Breast epithelium (tissue), 4 donors: ENCODE results near the gene SPATA31D1. TPM values are rescaled to one million over a fixed set of nuclear protein-coding genes. Genes with fewer than 3 reads are reported as not detected.

ENCODE experiments used
- DNase-seq, 2 donors: peaks; one replicate each; pipeline ENCODE4 v3.0.0-alpha.2; 2019; ENCODE audit warnings: low spot score in 2 of 2
- H3K27ac ChIP-seq, 2 donors: fragments of 200-600 bp; sonication (generic) in 1 of 2; one replicate each; pipeline ENCODE4 v1.5.1; 2016 to 2019; ENCODE audit warnings: mild to moderate bottlenecking in 1 of 2
- H3K27me3 ChIP-seq, 2 donors: fragments of 200-600 bp; sonication (generic) in 1 of 2; one replicate each; pipeline versions ENCODE4 v1.5.1 to v1.6.0; 2017 to 2019; ENCODE audit warnings: control low read depth in 1 of 2, mild to moderate bottlenecking in 1 of 2
- H3K36me3 ChIP-seq: fragments of 200-600 bp; one replicate; pipeline ENCODE4 v1.5.1; 2019
- H3K4me1 ChIP-seq, 2 donors: fragments of 200-600 bp; sonication (generic); one replicate each; pipeline ENCODE4 v1.5.1; 2016 to 2019; ENCODE audit warnings: control low read depth in 1 of 2
- H3K4me3 ChIP-seq, 3 donors: fragments of 200-600 bp; sonication (generic); 1 replicate in 2 of 3; 2 replicates in 1 of 3; pipeline ENCODE4 v1.5.1; 2016 to 2019; ENCODE audit warnings: mild to moderate bottlenecking in 3 of 3, moderate library complexity in 2 of 3
- H3K9me3 ChIP-seq, 2 donors: fragments of 200-600 bp; sonication (generic) in 1 of 2; one replicate each; pipeline ENCODE4 v1.5.1; 2016 to 2019; ENCODE audit warnings: control low read depth in 1 of 2
- CTCF ChIP-seq, 3 donors: fragments of 450-650 bp; IDR thresholded peaks; one replicate each; pipeline ENCODE4 v1.5.1; 2016 to 2017; ENCODE audit warnings: antibody characterized with exemption in 3 of 3, mild to moderate bottlenecking in 3 of 3, moderate library complexity in 3 of 3
- POLR2A ChIP-seq: fragments of 450-650 bp; IDR thresholded peaks from one replicate; pipeline ENCODE4 v1.6.1; 2016; ENCODE audit warnings: antibody characterized with exemption, mild to moderate bottlenecking, moderate library complexity
- POLR2AphosphoS5 ChIP-seq, 3 donors: sonication (generic); formaldehyde crosslinking; IDR thresholded peaks; one replicate each; pipeline ENCODE4 v1.6.1; 2017; ENCODE audit warnings: antibody characterized with exemption in 3 of 3
- intact Hi-C: fragments of 100-400 bp; cut with DNase I; formaldehyde crosslinking; loops from one replicate; pipeline ENCODE4 v1.15.1; 2023; ENCODE audit warnings: low total_unique reads
- total RNA-seq, 3 donors: library from RNA; depleted of rRNA; stranded (reverse); fragments of >200 nt; gene quantifications; one replicate each; pipeline ENCODE4 v1.1.0, GENCODE V29; 2016

Gene SPATA31D1
- total RNA-seq, 3 donors from 2014 or later: not detected

GRCh38 chr9:81993656-81994055, 5.1 kb downstream of the SPATA31D1 start:
- no peak overlapping the region for H3K27ac ChIP-seq
- H3K36me3 ChIP-seq: no peaks in the 10 kb centered on the region
- no peak for DNase-seq
- TF ChIP-seq POLR2AphosphoS5 (IDR thresholded peaks at IDR 0.05) (no peak), CTCF (IDR thresholded peaks at IDR 0.05) (no peak), POLR2A (no peak)
- no peak overlapping the region for H3K4me3 ChIP-seq
- intact Hi-C loops: no loop called here
- no peaks in the 10 kb centered on the region for H3K27me3 ChIP-seq
- H3K9me3 ChIP-seq: no peaks in the 10 kb centered on the region
- H3K4me1 ChIP-seq: no peaks in the 10 kb centered on the region

- Histone ChIP-seq H3K4me3 (no peak overlapping the region), H3K9me3 (no peaks in the 10 kb centered on the region), H3K27me3 (no peaks in the 10 kb centered on the region), H3K4me1 (no peaks in the 10 kb centered on the region), H3K27ac (no peak overlapping the region), H3K36me3 (no peaks in the 10 kb centered on the region)
- no peak for TF ChIP-seq POLR2A
- no peak for TF ChIP-seq POLR2AphosphoS5 (IDR thresholded peaks at IDR 0.05)
- no peak for TF ChIP-seq CTCF (IDR thresholded peaks at IDR 0.05)
- intact Hi-C loops: no loop called here
- DNase-seq: no peak
These were observed 11.2 kb downstream of the SPATA31D1 start for GRCh38 chr9:81999806-82000205.

- no peaks in the 10 kb centered on the region for H3K36me3 ChIP-seq
- intact Hi-C loops: no loop called here
- H3K4me1 ChIP-seq: no peaks in the 10 kb centered on the region
- TF ChIP-seq POLR2AphosphoS5 (IDR thresholded peaks at IDR 0.05) (no peak), CTCF (IDR thresholded peaks at IDR 0.05) (no peak), POLR2A (no peak)
- peaks cover 0 to 7% of the 10 kb centered on the region in 2 donors for H3K9me3 ChIP-seq
- H3K4me3 ChIP-seq: no peak overlapping the region
- H3K27ac ChIP-seq: no peak overlapping the region
- DNase-seq: no peak
- no peaks in the 10 kb centered on the region for H3K27me3 ChIP-seq
These were observed 22.1 kb downstream of the SPATA31D1 start for GRCh38 chr9:82010711-82011110.

GRCh38 chr9:82011133-82011532, 22.6 kb downstream of the SPATA31D1 start:
- no peaks in the 10 kb centered on the region for H3K27me3 ChIP-seq
- H3K4me1 ChIP-seq: no peaks in the 10 kb centered on the region
- intact Hi-C loops: no loop called here
- peaks cover 0 to 7% of the 10 kb centered on the region in 2 donors for H3K9me3 ChIP-seq
- H3K27ac ChIP-seq: no peak overlapping the region
- TF ChIP-seq CTCF (IDR thresholded peaks at IDR 0.05) (no peak), POLR2A (no peak), POLR2AphosphoS5 (IDR thresholded peaks at IDR 0.05) (no peak)
- H3K4me3 ChIP-seq: no peak overlapping the region
- H3K36me3 ChIP-seq: no peaks in the 10 kb centered on the region
- DNase-seq: no peak

- H3K27me3 ChIP-seq: no peaks in the 10 kb centered on the region
- no peak for DNase-seq
- TF ChIP-seq POLR2AphosphoS5 (IDR thresholded peaks at IDR 0.05): no peak
- no peak for TF ChIP-seq CTCF (IDR thresholded peaks at IDR 0.05)
- no peak for TF ChIP-seq POLR2A
- H3K9me3 ChIP-seq: peaks cover 0 to 7% of the 10 kb centered on the region in 2 donors
- no peaks in the 10 kb centered on the region for H3K36me3 ChIP-seq
- no peaks in the 10 kb centered on the region for H3K4me1 ChIP-seq
- H3K4me3 ChIP-seq: no peak overlapping the region
- no peak overlapping the region for H3K27ac ChIP-seq
- intact Hi-C loops: no loop called here
These were observed 23.7 kb downstream of the SPATA31D1 start for GRCh38 chr9:82012276-82012675.
